ENCODE measurements around the gene CLCN6. TPM values are rescaled to one million over a fixed set of nuclear protein-coding genes. Genes with fewer than 3 reads are reported as not detected.

The CLCN6 gene
- total RNA-seq, 4 donors from 2014 or later: 24.3 to 30.3 (median 25.6) TPM

- no peaks in the 10 kb centered on the region for H3K4me1 ChIP-seq
- TF ChIP-seq, protein P1, sequence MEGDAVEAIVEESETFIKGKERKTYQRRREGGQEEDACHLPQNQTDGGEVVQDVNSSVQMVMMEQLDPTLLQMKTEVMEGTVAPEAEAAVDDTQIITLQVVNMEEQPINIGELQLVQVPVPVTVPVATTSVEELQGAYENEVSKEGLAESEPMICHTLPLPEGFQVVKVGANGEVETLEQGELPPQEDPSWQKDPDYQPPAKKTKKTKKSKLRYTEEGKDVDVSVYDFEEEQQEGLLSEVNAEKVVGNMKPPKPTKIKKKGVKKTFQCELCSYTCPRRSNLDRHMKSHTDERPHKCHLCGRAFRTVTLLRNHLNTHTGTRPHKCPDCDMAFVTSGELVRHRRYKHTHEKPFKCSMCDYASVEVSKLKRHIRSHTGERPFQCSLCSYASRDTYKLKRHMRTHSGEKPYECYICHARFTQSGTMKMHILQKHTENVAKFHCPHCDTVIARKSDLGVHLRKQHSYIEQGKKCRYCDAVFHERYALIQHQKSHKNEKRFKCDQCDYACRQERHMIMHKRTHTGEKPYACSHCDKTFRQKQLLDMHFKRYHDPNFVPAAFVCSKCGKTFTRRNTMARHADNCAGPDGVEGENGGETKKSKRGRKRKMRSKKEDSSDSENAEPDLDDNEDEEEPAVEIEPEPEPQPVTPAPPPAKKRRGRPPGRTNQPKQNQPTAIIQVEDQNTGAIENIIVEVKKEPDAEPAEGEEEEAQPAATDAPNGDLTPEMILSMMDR (IDR thresholded peaks at IDR 0.05): no peak
- TF ChIP-seq EP300 (IDR thresholded peaks at IDR 0.05): no peak
- TF ChIP-seq POLR2A (IDR thresholded peaks at IDR 0.05): no peak
- 86 to 90% methylated on average over 9 of the region's 9 CpGs for WGBS, 2 donors
- no peaks in the 10 kb centered on the region for H3K9me3 ChIP-seq
- no peak overlapping the region for H3K27ac ChIP-seq
- H3K36me3 ChIP-seq: no peaks in the 10 kb centered on the region
- no peak overlapping the region for H3K4me3 ChIP-seq
- DNase-seq (ENCODE audit: low spot score in 2 of 2): no peak
- no peaks in the 10 kb centered on the region for H3K27me3 ChIP-seq
Observed at GRCh38 chr1:11774753-11775152, 31.2 kb upstream of the CLCN6 start.

GRCh38 chr1:11777658-11778322, 28.2 kb upstream of the CLCN6 start:
- H3K4me3 ChIP-seq: no peak overlapping the region
- DNase-seq (ENCODE audit: low spot score in 2 of 2): no peak
- no peak overlapping the region for H3K27ac ChIP-seq
- H3K27me3 ChIP-seq: no peaks in the 10 kb centered on the region
- WGBS, 2 donors: 80 to 82% methylated on average over 7 to 8 of the region's 8 CpGs
- no peaks in the 10 kb centered on the region for H3K9me3 ChIP-seq
- no peaks in the 10 kb centered on the region for H3K4me1 ChIP-seq
- TF ChIP-seq, protein P1 (IDR thresholded peaks at IDR 0.05): no peak
- TF ChIP-seq EP300 (IDR thresholded peaks at IDR 0.05) (no peak), POLR2A (IDR thresholded peaks at IDR 0.05) (no peak)
- no peaks in the 10 kb centered on the region for H3K36me3 ChIP-seq

DNA sequence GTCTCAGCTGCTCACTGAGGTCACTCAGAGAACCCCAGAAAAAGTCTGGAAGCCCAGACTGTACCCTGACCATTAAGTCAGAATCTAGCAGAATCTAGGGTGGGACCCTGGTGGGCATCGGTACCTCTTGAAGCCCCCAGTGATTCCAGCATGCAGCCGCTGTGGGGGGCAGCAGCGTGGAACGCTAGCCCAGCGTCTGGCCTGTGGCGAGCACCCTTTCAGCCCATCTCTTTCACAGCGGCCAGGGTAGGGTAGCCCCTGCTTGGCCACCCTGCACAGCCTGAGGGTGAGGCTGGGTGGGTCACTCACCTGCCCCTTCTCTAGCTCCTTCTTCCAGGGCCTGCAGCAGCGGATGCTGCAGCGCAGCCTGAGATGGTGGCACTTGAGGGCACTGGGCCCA, 27.7 kb upstream of the CLCN6 start:
- Histone ChIP-seq H3K27me3 (no peaks in the 10 kb centered on the region), H3K36me3 (no peaks in the 10 kb centered on the region), H3K9me3 (no peaks in the 10 kb centered on the region), H3K27ac (no peak overlapping the region), H3K4me3 (no peak overlapping the region), H3K4me1 (no peaks in the 10 kb centered on the region)
- TF ChIP-seq POLR2A (IDR thresholded peaks at IDR 0.05) (no peak), EP300 (IDR thresholded peaks at IDR 0.05) (no peak)
- TF ChIP-seq, protein P1 (IDR thresholded peaks at IDR 0.05): no peak
- WGBS, 2 donors: 94 to 96% methylated on average over 8 to 9 of the region's 9 CpGs
- no peak for DNase-seq (ENCODE audit: low spot score in 2 of 2)

- DNase-seq (ENCODE audit: low spot score in 2 of 2): no peak
- 85 to 91% methylated on average over 13 to 15 of the region's 15 CpGs for WGBS, 2 donors
- H3K4me3 ChIP-seq: no peak overlapping the region
- TF ChIP-seq, protein P1 (IDR thresholded peaks at IDR 0.05): no peak
- TF ChIP-seq POLR2A (IDR thresholded peaks at IDR 0.05) (no peak), EP300 (IDR thresholded peaks at IDR 0.05) (no peak)
- no peak overlapping the region for H3K27ac ChIP-seq
- H3K27me3 ChIP-seq: no peaks in the 10 kb centered on the region
- H3K36me3 ChIP-seq: no peaks in the 10 kb centered on the region
- no peaks in the 10 kb centered on the region for H3K4me1 ChIP-seq
- no peaks in the 10 kb centered on the region for H3K9me3 ChIP-seq
Observed at GRCh38 chr1:11778844-11779623, 27.0 kb upstream of the CLCN6 start.

DNA sequence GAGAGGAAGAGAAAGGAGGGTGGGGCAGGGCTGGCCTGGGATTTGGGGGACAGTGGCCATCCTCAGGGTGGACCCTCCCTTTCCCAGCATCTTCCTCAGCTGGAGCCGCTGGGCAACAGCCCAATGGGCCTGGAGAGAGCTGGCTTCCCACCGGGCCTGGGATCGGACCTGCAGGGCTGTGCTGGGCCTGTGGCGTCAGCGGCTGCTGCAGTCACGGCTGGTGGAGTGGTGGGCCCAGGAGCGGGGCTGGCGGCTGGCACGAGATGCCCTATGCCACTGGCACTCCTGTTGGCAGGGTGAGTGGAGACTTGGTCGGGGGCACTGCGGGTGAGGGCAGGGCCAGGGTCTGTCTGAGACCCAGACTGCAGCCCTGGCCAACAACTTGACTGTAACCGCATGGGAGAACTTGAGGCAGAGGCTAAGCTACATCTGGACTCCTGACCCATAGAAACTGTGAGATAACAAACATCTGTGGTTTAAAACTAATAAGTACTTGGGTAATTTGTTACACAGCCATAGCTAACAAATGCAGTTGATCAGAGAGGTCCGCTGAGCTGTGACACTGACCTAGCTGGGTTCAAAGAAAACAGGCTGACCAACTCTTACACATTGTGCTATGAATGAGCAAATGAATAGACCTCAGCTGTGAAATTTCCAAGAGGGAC, 26.1 kb upstream of the CLCN6 start:
- Histone ChIP-seq H3K4me1 (peaks cover 0 to 8% (median 6%) of the 10 kb centered on the region in 4 donors), H3K27ac (no peak overlapping the region), H3K4me3 (no peak overlapping the region), H3K36me3 (no peaks in the 10 kb centered on the region), H3K9me3 (no peaks in the 10 kb centered on the region), H3K27me3 (no peaks in the 10 kb centered on the region)
- no peak for DNase-seq (ENCODE audit: low spot score in 2 of 2)
- TF ChIP-seq, protein P1 (IDR thresholded peaks at IDR 0.05): no peak
- no peak for TF ChIP-seq POLR2A (IDR thresholded peaks at IDR 0.05)
- TF ChIP-seq EP300 (IDR thresholded peaks at IDR 0.05): no peak
- 81 to 87% methylated on average over 13 of the region's 13 CpGs for WGBS, 2 donors
